ENCODE results near the gene ID3.
A peak's percentile ranks its signal among the peaks of the same experiment; 100 is the strongest.
"Not testable (repeated sequence)": the region's sequence is repeated elsewhere in the genome, so short reads cannot be mapped to it uniquely, and the experiment has no call there.

Gene ID3

DNA sequence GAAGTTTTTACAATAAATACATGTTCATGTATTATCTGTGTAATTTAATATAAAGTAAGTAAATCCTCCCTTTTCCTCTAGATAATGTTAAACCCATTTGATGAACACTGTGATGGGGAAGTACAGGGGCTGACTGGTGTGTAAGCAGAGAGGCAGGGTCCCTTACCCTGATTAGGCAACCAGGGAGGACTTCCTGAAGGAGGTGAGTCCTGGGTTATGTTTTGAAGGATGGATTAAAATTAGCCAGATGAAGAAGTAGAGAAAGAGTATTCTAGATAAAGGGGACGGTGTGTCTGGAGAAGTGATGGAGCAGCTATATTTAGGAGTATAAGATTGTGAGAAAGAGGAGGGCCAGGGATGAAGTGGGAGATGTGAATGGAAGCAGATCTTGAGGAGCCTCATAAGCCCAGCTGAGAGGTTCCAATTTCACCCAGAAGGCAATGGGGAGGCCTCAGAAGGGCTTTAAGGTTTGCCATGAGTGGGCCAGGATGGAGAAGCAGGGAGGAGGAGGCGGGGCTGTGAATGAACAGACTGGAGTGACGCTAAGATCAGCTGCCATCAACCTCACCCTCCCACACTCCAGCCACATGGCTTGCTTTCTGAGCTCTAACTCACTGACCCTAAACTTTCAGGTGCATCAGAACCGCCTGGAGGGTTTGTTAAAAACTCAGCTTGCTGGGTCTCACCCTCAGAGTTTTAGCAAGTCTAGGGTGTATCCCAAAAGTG, 30.9 kb upstream of the ID3 start:
- ChIA-PET POLR2A (no interaction called here), CTCF (interaction anchor here (0.9 to 1.4 kb wide), 3 partner anchors 8 to 46 kb away, joined by 3 to 4 read pairs (median 3); no protein-coding TSS in a partner anchor)
- no peak overlapping the region for H3K4me3 ChIP-seq (ENCODE audit: low read depth, low read length)
- TF ChIP-seq CTCF (IDR thresholded peaks at IDR 0.05; ENCODE audit: insufficient read depth, low read length, missing control alignments): no peak
- DNase-seq (ENCODE audit: low read depth, low spot score): no peak

DNA sequence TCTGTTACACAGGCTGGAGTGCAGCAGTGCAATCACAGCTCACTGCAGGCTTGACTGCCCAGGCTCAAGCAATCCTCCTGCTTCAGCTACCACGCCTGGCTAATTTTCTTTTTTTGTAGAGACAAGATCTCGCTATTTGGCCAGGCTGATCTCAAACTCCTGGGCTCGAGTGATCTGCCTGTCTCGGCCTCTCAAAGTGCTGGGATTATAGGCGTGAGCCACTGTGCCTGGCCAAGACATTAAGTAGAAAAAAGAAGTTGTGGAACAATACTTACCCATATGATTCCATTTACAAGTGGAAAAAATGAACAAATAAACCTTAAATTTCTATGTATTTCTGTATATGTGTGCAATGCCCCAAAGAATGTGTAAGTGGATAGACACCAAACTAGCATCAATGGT, 30.3 kb upstream of the ID3 start:
- H3K4me3 ChIP-seq (ENCODE audit: low read depth, low read length): no peak overlapping the region
- DNase-seq (ENCODE audit: low read depth, low spot score): no peak
- ChIA-PET POLR2A (interaction anchor here (0.6 kb wide), 1 partner anchor 47 kb away, joined by 3 read pairs; no protein-coding TSS in a partner anchor), CTCF (interaction anchor here (0.7 to 1.4 kb wide), 4 partner anchors 9 to 47 kb away, joined by 3 to 4 read pairs (median 3); no protein-coding TSS in a partner anchor)
- TF ChIP-seq CTCF (IDR thresholded peaks at IDR 0.05; ENCODE audit: insufficient read depth, low read length, missing control alignments): no peak

DNA sequence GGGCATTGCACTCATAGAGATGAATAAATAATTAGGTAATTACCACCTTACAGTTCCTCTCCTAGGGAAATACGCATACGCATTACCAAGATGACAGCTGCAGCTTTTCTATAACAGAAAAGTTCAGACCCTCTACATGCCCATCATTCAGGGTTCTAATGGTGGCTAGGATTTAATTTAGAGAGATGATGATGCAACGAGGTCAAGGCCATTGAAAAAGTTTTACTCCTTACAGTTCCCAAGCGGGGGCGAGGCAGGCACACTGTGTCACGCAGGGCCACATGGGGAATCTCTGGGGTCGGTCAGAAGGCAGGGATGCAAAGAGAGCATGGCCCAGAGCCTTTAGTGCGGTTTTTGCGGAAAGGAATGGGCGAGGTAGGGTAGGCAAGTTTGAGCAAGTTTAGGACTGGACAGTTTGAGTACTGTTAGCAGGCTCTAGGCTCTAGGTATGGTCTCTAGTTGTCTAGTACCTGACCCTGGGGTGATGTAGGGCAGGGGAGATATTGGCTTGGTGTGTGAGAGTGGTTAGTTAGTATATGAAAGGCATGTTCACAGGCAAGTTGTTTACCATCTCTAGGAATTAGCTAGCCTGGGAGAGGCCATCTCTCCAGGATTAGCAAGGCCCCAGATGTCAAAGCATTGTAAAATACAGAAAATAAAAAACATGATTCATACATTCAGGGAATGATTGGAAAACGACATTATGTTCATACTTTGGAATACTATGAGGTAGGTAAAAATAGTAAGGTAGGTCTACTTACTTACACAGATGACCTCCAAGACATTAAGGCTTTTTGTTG, 29.6 kb upstream of the ID3 start:
- H3K4me3 ChIP-seq (ENCODE audit: low read depth, low read length): no peak overlapping the region
- CTCF ChIA-PET: interaction anchor here (0.7 to 1.9 kb wide), 5 partner anchors 9 to 48 kb away, joined by 3 to 4 read pairs (median 4); no protein-coding TSS in a partner anchor
- POLR2A ChIA-PET: interaction anchor here (0.6 kb wide), 1 partner anchor 46 kb away, joined by 3 read pairs; no protein-coding TSS in a partner anchor
- DNase-seq (ENCODE audit: low read depth, low spot score): no peak
- TF ChIP-seq CTCF (IDR thresholded peaks at IDR 0.05; ENCODE audit: insufficient read depth, low read length, missing control alignments): no peak

DNA sequence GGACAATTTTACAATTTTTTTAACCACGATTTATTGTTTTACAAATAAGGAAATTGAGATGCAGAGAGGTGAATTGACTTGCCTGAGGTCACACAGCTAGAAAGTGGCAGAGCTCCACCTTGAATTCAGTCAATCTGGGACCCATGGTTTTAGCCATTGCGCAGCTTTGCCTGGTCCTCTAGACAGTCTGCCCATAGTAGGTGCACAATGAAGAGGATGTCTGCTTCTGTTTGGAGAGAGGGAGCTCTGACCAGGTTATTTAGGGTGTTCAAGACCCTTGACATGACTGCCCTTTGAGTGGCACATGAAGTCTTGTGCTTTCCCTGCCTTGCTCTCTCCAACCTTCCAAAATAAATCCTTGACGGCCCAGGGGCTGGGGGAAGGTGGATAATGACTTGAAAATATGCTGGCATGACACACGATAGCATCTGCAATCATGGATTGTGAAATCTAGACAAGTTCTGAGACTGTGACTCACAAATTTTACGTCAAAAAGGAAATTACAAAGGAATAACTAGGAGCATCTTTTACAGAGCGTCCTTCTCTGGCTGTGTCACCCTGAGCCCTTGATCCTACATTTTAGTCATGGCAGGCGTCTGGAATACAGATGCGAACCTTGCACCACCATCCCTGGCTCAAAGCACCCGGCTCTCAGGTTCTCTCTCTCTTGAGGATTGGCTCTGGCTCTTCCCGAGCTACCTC, 26.2 kb upstream of the ID3 start:
- CTCF ChIA-PET: interaction anchor here (0.7 to 4.0 kb wide), 5 partner anchors 9 to 72 kb away, joined by 3 to 13 read pairs (median 5); no protein-coding TSS in a partner anchor
- peak overlapping the region; percentile 18 for H3K4me3 ChIP-seq (ENCODE audit: low read depth, low read length)
- peak; percentile 97 for DNase-seq (ENCODE audit: low read depth, low spot score)
- no peak for TF ChIP-seq CTCF (IDR thresholded peaks at IDR 0.05; ENCODE audit: insufficient read depth, low read length, missing control alignments)
- POLR2A ChIA-PET: interaction anchor here (0.6 to 2.3 kb wide), 2 partner anchors 13 to 26 kb away, joined by 3 to 18 read pairs; partner anchors contain the start of gene ID3

- CTCF ChIA-PET: interaction anchor here (4.0 kb wide), 1 partner anchor 51 kb away, joined by 12 read pairs; no protein-coding TSS in a partner anchor
- DNase-seq (ENCODE audit: low read depth, low spot score); POLR2A ChIA-PET; H3K4me3 ChIP-seq (ENCODE audit: low read depth, low read length): not testable (repeated sequence)
Observed at GRCh38 chr1:23583727-23584126, 24.4 kb upstream of the ID3 start.

DNA sequence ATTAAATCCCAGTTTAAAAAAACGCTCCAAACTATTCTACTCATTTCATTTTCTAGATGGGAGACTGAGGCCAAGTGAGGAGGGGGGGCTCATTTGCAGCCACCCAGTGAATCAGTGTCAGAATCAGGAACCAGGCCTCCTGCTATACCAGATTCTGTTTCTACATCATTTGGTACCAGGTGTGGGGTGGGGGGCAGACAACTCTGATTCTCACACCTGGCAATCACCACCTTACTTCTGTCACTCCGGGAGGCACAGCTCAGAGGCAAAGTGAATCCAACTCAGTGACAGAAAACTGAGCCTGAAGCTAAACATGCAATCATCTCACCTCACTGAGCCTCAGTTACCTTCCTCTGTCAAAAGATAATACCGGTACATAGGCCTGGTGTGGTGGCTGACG, 23.5 kb upstream of the ID3 start:
- no peak overlapping the region for H3K4me3 ChIP-seq (ENCODE audit: low read depth, low read length)
- ChIA-PET POLR2A (no interaction called here), CTCF (interaction anchor here (4.0 kb wide), 1 partner anchor 52 kb away, joined by 12 read pairs; no protein-coding TSS in a partner anchor)
- TF ChIP-seq CTCF (IDR thresholded peaks at IDR 0.05; ENCODE audit: insufficient read depth, low read length, missing control alignments): no peak
- no peak for DNase-seq (ENCODE audit: low read depth, low spot score)
